HepG2 (cell line): Measurements from ENCODE around the gene SIAH1. TPM values are rescaled to one million over a fixed set of nuclear protein-coding genes. Genes with fewer than 3 reads are reported as not detected.

Experiments
- ATAC-seq: fragments of 200-7000 bp; cut with Tn5 transposase; 3 replicates; pipeline ENCODE4 v1.9.1; 2020; ENCODE audit warnings: mild to moderate bottlenecking, moderate library complexity
- BruUV-seq: library from RNA; stranded (reverse); fragments of 400-500 nt; replicated peaks from 2 replicates; lab custom pipeline; 2021; lab: Mats Ljungman, UMichigan
- CTCF ChIA-PET: fragments of 300-600 bp; formaldehyde crosslinking; extraction: SDS; loops from one replicate; lab custom pipeline; 2021; ENCODE audit warnings: low total read pairs, inconsistent platforms, low intra/inter-chr PET ratio; lab: Yijun Ruan, JAX
- POLR2A ChIA-PET: fragments of 350-600 bp; sonication (Branson Sonifier 250); formaldehyde crosslinking; loops from one replicate; lab custom pipeline; 2020; ENCODE audit warnings: antibody characterized with exemption, inconsistent platforms; lab: Yijun Ruan, JAX
- DNase-seq: peaks from one replicate; pipeline ENCODE4 v3.0.0-alpha.2; 2015; ENCODE audit warnings: low spot score
- FAIRE-seq: peaks from 3 replicates; lab custom pipeline; 2011; peaks lifted over from hg19 to GRCh38; lab: Jason Lieb, UNC
- H2AFZ ChIP-seq: one replicate; pipeline ENCODE4 v1.6.1; 2011; ENCODE audit warnings: low read length, inconsistent platforms
- H3K27ac ChIP-seq: fragments of 300-600 bp; 3 replicates; pipeline ENCODE4 v1.8.0; 2011; ENCODE audit warnings: mixed run types, mild to moderate bottlenecking, mixed read lengths, low read length, inconsistent platforms; ENCODE audit not compliant: insufficient read depth; ENCODE audit errors: extremely low read length
- H3K27me3 ChIP-seq, 2 experiments: fragments of 200-600 bp in 1 of 2; 2 replicates in 1 of 2; 3 replicates in 1 of 2; pipeline versions ENCODE4 v1.6.0 to v1.8.0; 2011; ENCODE audit warnings: low read length in 2 of 2, mild to moderate bottlenecking in 2 of 2, moderate library complexity in 2 of 2, inconsistent platforms in 1 of 2; ENCODE audit not compliant: insufficient read depth in 2 of 2, control insufficient read depth in 1 of 2
- H3K36me3 ChIP-seq, 2 experiments: fragments of 200-600 bp in 1 of 2; replicated peaks in 1 of 2; 2 replicates in 1 of 2; 3 replicates in 1 of 2; pipeline versions ENCODE4 v1.5.1 to v1.8.0; 2011; ENCODE audit warnings: low read length in 2 of 2, inconsistent platforms in 1 of 2; ENCODE audit not compliant: insufficient read depth in 2 of 2, control insufficient read depth in 1 of 2
- H3K4me1 ChIP-seq: 2 replicates; pipeline ENCODE4 v1.5.1; 2012; ENCODE audit warnings: low read length, inconsistent platforms; ENCODE audit not compliant: insufficient read depth
- H3K4me2 ChIP-seq: 2 replicates; pipeline ENCODE4 v1.6.0; 2011; ENCODE audit warnings: low read depth, low read length, inconsistent platforms
- H3K4me3 ChIP-seq, 3 experiments: fragments of 200-600 bp in 1 of 3; sonication (generic), shearing (Covaris generic) in 1 of 3; replicated peaks in 1 of 3; 2 replicates each; pipeline ENCODE4 v1.5.1; 2011 to 2016; ENCODE audit warnings: low read length in 3 of 3, inconsistent platforms in 2 of 3, low read depth in 2 of 3, mild to moderate bottlenecking in 2 of 3, control low read depth in 1 of 3, mixed read lengths in 1 of 3; ENCODE audit not compliant: insufficient read depth in 1 of 3
- H3K79me2 ChIP-seq: one replicate; pipeline ENCODE4 v1.6.1; 2011; ENCODE audit warnings: low read length, inconsistent platforms; ENCODE audit not compliant: insufficient read depth
- H3K9ac ChIP-seq: 2 replicates; pipeline ENCODE4 v1.6.0; 2011; ENCODE audit warnings: mild to moderate bottlenecking, low read depth, low read length, inconsistent platforms; ENCODE audit not compliant: insufficient read depth
- H3K9me3 ChIP-seq: 2 replicates; pipeline ENCODE4 v1.5.1; 2012; ENCODE audit warnings: mild to moderate bottlenecking, low read length
- H4K20me1 ChIP-seq: 2 replicates; pipeline ENCODE4 v1.6.0; 2011; ENCODE audit warnings: inconsistent platforms, mild to moderate bottlenecking, low read length, moderate library complexity; ENCODE audit not compliant: insufficient read depth
- CEBPG ChIP-seq: IDR thresholded peaks from 2 replicates; pipeline ENCODE4 v1.6.1; 2016
- FOSL1 ChIP-seq: sonication (generic); formaldehyde crosslinking; IDR thresholded peaks from 2 replicates; pipeline ENCODE4 v1.9.0; 2021; ENCODE audit warnings: missing genetic modification reagents, borderline replicate concordance
- FOXA1 ChIP-seq, 2 experiments: fragments of 450-650 bp in 1 of 2; sonication (generic) in 1 of 2; formaldehyde crosslinking in 1 of 2; IDR thresholded peaks; 2 replicates each; pipeline versions ENCODE4 v1.4.0 to v1.6.1; 2016 to 2020; ENCODE audit warnings: missing genetic modification reagents in 1 of 2
- HMG20B ChIP-seq: conservative IDR thresholded peaks from 2 replicates; pipeline ENCODE4 v1.6.1; 2016; ENCODE audit warnings: missing genetic modification reagents, missing compliant biosample characterization
- NONO ChIP-seq, 2 experiments: fragments of 450-650 bp in 1 of 2; sonication (generic) in 1 of 2; formaldehyde crosslinking in 1 of 2; IDR thresholded peaks in 1 of 2; conservative IDR thresholded peaks in 1 of 2; 2 replicates each; pipeline versions ENCODE4 v1.6.1 to v1.8.0; 2017 to 2022; ENCODE audit warnings: mild to moderate bottlenecking in 1 of 2, missing genetic modification reagents in 1 of 2, moderate library complexity in 1 of 2
- POLR2A ChIP-seq, 2 experiments: IDR thresholded peaks; 2 replicates each; pipeline ENCODE4 v1.6.1; 2011; ENCODE audit warnings: low read depth in 2 of 2, low read length in 2 of 2, mild to moderate bottlenecking in 1 of 2, moderate library complexity in 1 of 2; ENCODE audit not compliant: insufficient read depth in 1 of 2
- REST ChIP-seq, 2 experiments: IDR thresholded peaks; 2 replicates each; pipeline ENCODE4 v1.6.1; 2011 to 2012; ENCODE audit warnings: low read length in 2 of 2, borderline replicate concordance in 1 of 2, low read depth in 1 of 2, mild to moderate bottlenecking in 1 of 2, moderate library complexity in 1 of 2
- RNF219 ChIP-seq: sonication (generic); formaldehyde crosslinking; IDR thresholded peaks from 2 replicates; pipeline ENCODE4 v1.5.0; 2020; ENCODE audit warnings: mild to moderate bottlenecking, missing genetic modification reagents
- SSRP1 ChIP-seq: IDR thresholded peaks from 2 replicates; pipeline ENCODE4 v1.6.1; 2016; ENCODE audit warnings: control low read depth
- STAG1 ChIP-seq: sonication (generic); formaldehyde crosslinking; IDR thresholded peaks from 2 replicates; pipeline ENCODE4 v1.4.0; 2020; ENCODE audit warnings: missing genetic modification reagents
- ZBTB42 ChIP-seq: sonication (generic); formaldehyde crosslinking; IDR thresholded peaks from 2 replicates; pipeline ENCODE4 v1.5.0; 2020; ENCODE audit warnings: mild to moderate bottlenecking, missing genetic modification reagents
- ZBTB7B ChIP-seq: sonication (generic); formaldehyde crosslinking; IDR thresholded peaks from 2 replicates; pipeline ENCODE4 v1.4.0; 2020; ENCODE audit warnings: missing genetic modification reagents
- ZBTB8A ChIP-seq: sonication (generic); formaldehyde crosslinking; IDR thresholded peaks from 2 replicates; pipeline ENCODE4 v1.4.0; 2020; ENCODE audit warnings: mild to moderate bottlenecking, low read depth, missing genetic modification reagents, borderline replicate concordance
- ZFP62 ChIP-seq: sonication (generic); formaldehyde crosslinking; IDR thresholded peaks from 2 replicates; pipeline ENCODE4 v1.4.0; 2020; ENCODE audit warnings: missing genetic modification reagents
- ZNF549 ChIP-seq: sonication (generic); formaldehyde crosslinking; IDR thresholded peaks from 2 replicates; pipeline ENCODE4 v1.5.0; 2020; ENCODE audit warnings: missing genetic modification reagents
- ZNF784 ChIP-seq: sonication (generic); formaldehyde crosslinking; IDR thresholded peaks from 2 replicates; pipeline ENCODE4 v1.5.1; 2020; ENCODE audit warnings: missing genetic modification reagents, mild to moderate bottlenecking, borderline replicate concordance
- ZNF878 ChIP-seq: sonication (generic); formaldehyde crosslinking; IDR thresholded peaks from 2 replicates; pipeline ENCODE4 v1.8.1; 2023; ENCODE audit warnings: mild to moderate bottlenecking, missing genetic modification reagents, moderate library complexity
- WGBS: methylation state at CpG from one replicate; pipeline ENCODE4 v1.1.6; 2017; ENCODE audit warnings: low lambda C conversion rate; 5-methylcytosine and 5-hydroxymethylcytosine counted together
- in situ Hi-C: cut with HindIII; loops from 2 replicates; pipeline ENCODE4 v1.10.0; 2017; ENCODE audit warnings: low pct_unique_long_range_greater_than_20kb; ENCODE audit not compliant: extremely low pct_ligation_motif_present
- intact Hi-C: fragments of 100-400 bp; cut with micrococcal nuclease; formaldehyde crosslinking; loops from one replicate; pipeline ENCODE4 v1.10.0; 2022; ENCODE audit not compliant: unreplicated experiment
- polyA plus RNA-seq, 8 experiments: library from polyadenylated mRNA; depleted of rRNA in 3 of 8; stranded (reverse) in 7 of 8; unstranded in 1 of 8; fragments of >200 nt; fragmentation: Illumina TruSeq in 4 of 8; extraction: Trizol in 4 of 8; gene quantifications; 2 replicates each; pipeline versions ENCODE4 v1.2.1 to v1.2.3, GENCODE V29; 2011 to 2016; ENCODE audit warnings: low read depth in 4 of 8, missing spikeins in 1 of 8, mixed read lengths in 1 of 8; ENCODE audit not compliant: insufficient read depth in 1 of 8
- total RNA-seq, 5 experiments: library from RNA; depleted of rRNA; stranded (reverse); fragments of >200 nt; fragmentation: Illumina TruSeq; extraction: Trizol; gene quantifications; 2 replicates each; pipeline ENCODE4 v1.2.3, GENCODE V29; 2016; ENCODE audit warnings: low read depth in 1 of 5

The SIAH1 gene
- total and polyA plus RNA-seq, 2 of the 13 experiments (the other 11 are each of a cell fraction or from before 2014, with no cell fraction given), result 16.0 to 28.6 TPM

- no TSS peak for BruUV-seq
- Histone ChIP-seq H4K20me1 (no peaks in the 10 kb centered on the region), H3K79me2 (peaks cover 21% of the 10 kb centered on the region), H2AFZ (no peak overlapping the region), H3K36me3 (peaks cover 8 to 38% of the 10 kb centered on the region in 2 experiments), H3K27me3 (no peaks in the 10 kb centered on the region), H3K9me3 (no peaks in the 10 kb centered on the region), H3K9ac (no peak overlapping the region), H3K4me1 (no peaks in the 10 kb centered on the region), H3K4me3 (no peak overlapping the region), H3K4me2 (no peak overlapping the region), H3K27ac (no peak overlapping the region)
- in situ Hi-C loops, result loop anchor here (5.0 kb wide), 1 partner anchor 172 kb away; no protein-coding TSS in a partner anchor
- no peak for FAIRE-seq
- no peak for DNase-seq
- 97% methylated on average over 11 of the region's 11 CpGs for WGBS
- CTCF ChIA-PET, result interaction anchor here (1.7 to 2.8 kb wide), 4 partner anchors 80 to 268 kb away, joined by 5 to 38 read pairs (median 10); no protein-coding TSS in a partner anchor
- ATAC-seq, result no peak
- intact Hi-C loops, result no loop called here
- POLR2A ChIA-PET, result interaction anchor here (0.8 to 2.8 kb wide), 3 partner anchors 10 to 275 kb away, joined by 3 to 9 read pairs (median 4); no protein-coding TSS in a partner anchor
- no peak for TF ChIP-seq ZNF878 (CRISPR knock-in tag)
- TF ChIP-seq FOXA1 (IDR thresholded peaks at IDR 0.05), result no peak
- no peak for TF ChIP-seq FOXA1 (CRISPR knock-in tag; IDR thresholded peaks at IDR 0.05)
- no peak for TF ChIP-seq NONO (IDR thresholded peaks at IDR 0.05)
- no peak for TF ChIP-seq NONO (CRISPR knock-in tag; conservative IDR thresholded peaks at IDR 0.05)
- no peak for TF ChIP-seq REST (IDR thresholded peaks at IDR 0.05; ENCODE audit: borderline replicate concordance in 1 of 2, low read depth in 1 of 2, low read length in 2 of 2)
- no peak for TF ChIP-seq ZBTB8A (CRISPR knock-in tag)
- TF ChIP-seq ZNF784 (CRISPR knock-in tag), result no peak
- peak in 1 of 2 experiments; percentile 23; a peak in 1 of 4 replicates for TF ChIP-seq POLR2A (IDR thresholded peaks at IDR 0.05; ENCODE audit: insufficient read depth in 1 of 2, low read depth in 2 of 2, low read length in 2 of 2)
- TF ChIP-seq HMG20B (CRISPR knock-in tag), result no peak
- no peak for TF ChIP-seq ZNF549 (CRISPR knock-in tag)
- no peak for TF ChIP-seq FOSL1 (CRISPR knock-in tag)
- TF ChIP-seq ZBTB7B (CRISPR knock-in tag), result no peak
- no peak for TF ChIP-seq ZBTB42 (CRISPR knock-in tag)
- TF ChIP-seq CEBPG (CRISPR knock-in tag), result no peak
- 0 out of 2 replicates have a peak, but pooled peaks have one; percentile 10 for TF ChIP-seq SSRP1 (CRISPR knock-in tag)
- TF ChIP-seq ZFP62, result no peak
- TF ChIP-seq STAG1 (CRISPR knock-in tag), result no peak
- no peak for TF ChIP-seq RNF219 (CRISPR knock-in tag)
Observed at GRCh38 chr16:48354877-48355855, 30.0 kb downstream of the SIAH1 start.
